Endothelial cell of umbilical vein (primary cell): Measurements from ENCODE around the gene IDI1. TPM values are rescaled to one million over a fixed set of nuclear protein-coding genes. Genes with fewer than 3 reads are reported as not detected.

Experiments used
- BruUV-seq: library from RNA; stranded (reverse); fragments of 400-500 nt; replicated peaks from 2 replicates; lab custom pipeline; 2021; lab: Mats Ljungman, UMichigan
- CTCF ChIA-PET: fragments of 300-600, 350-600 bp; sonication (Branson Sonifier 250); formaldehyde crosslinking; loops from one replicate; lab custom pipeline; 2021; ENCODE audit warnings: antibody characterized with exemption, inconsistent platforms; lab: Charles Lee
- POLR2A ChIA-PET: fragments of 300-600, 350-600 bp; sonication (Branson Sonifier 250); formaldehyde crosslinking; loops from one replicate; lab custom pipeline; 2021; ENCODE audit warnings: antibody characterized with exemption, inconsistent platforms; lab: Charles Lee
- DNase-seq: peaks from one replicate; pipeline ENCODE4 v3.0.0-alpha.2; 2011; ENCODE audit warnings: low read depth, low spot score
- FAIRE-seq: peaks from 2 replicates; lab custom pipeline; 2011; peaks lifted over from hg19 to GRCh38; lab: Jason Lieb, UNC
- H2AFZ ChIP-seq: 2 replicates; pipeline ENCODE4 v1.6.0; 2012; ENCODE audit warnings: low read depth, low read length, control low read depth, inconsistent platforms
- H3K27ac ChIP-seq: 2 replicates; pipeline ENCODE4 v1.5.1; 2011; ENCODE audit warnings: low read depth, mild to moderate bottlenecking, control low read depth, low read length, moderate library complexity; ENCODE audit not compliant: insufficient read depth
- H3K27me3 ChIP-seq, 2 experiments: 2 replicates each; pipeline versions ENCODE4 v1.6.0 to v1.6.1; 2011; ENCODE audit warnings: low read length in 2 of 2, mixed read lengths in 1 of 2; ENCODE audit not compliant: control insufficient read depth in 2 of 2, insufficient read depth in 2 of 2
- H3K36me3 ChIP-seq, 2 experiments: 2 replicates in 1 of 2; 3 replicates in 1 of 2; pipeline ENCODE4 v1.5.1; 2011; ENCODE audit warnings: low read length in 2 of 2, mild to moderate bottlenecking in 1 of 2, moderate library complexity in 1 of 2; ENCODE audit not compliant: control insufficient read depth in 2 of 2, insufficient read depth in 2 of 2; ENCODE audit errors: extremely low read depth in 1 of 2
- H3K4me1 ChIP-seq: 3 replicates; pipeline ENCODE4 v1.5.1; 2011; ENCODE audit warnings: mild to moderate bottlenecking, low read length; ENCODE audit not compliant: control insufficient read depth, insufficient read depth; ENCODE audit errors: extremely low read depth
- H3K4me2 ChIP-seq: 2 replicates; pipeline ENCODE4 v1.6.1; 2011; ENCODE audit warnings: low read length, control low read depth, mixed read lengths; ENCODE audit not compliant: insufficient read depth
- H3K4me3 ChIP-seq, 3 experiments: fragments of 200-600 bp in 1 of 3; sonication (generic), shearing (Covaris generic) in 1 of 3; replicated peaks in 1 of 3; 2 replicates each; pipeline ENCODE4 v1.5.1; 2011 to 2016; ENCODE audit warnings: control low read depth in 3 of 3, low read length in 3 of 3, mild to moderate bottlenecking in 2 of 3, inconsistent platforms in 1 of 3, low read depth in 1 of 3, moderate library complexity in 1 of 3; ENCODE audit not compliant: insufficient read depth in 1 of 3
- H3K79me2 ChIP-seq: 2 replicates; pipeline ENCODE4 v1.6.0; 2012; ENCODE audit warnings: low read length, inconsistent platforms; ENCODE audit not compliant: control insufficient read depth, insufficient read depth
- H3K9ac ChIP-seq: replicated peaks from 2 replicates; pipeline ENCODE3; 2011; ENCODE audit warnings: low read length, control low read depth; ENCODE audit not compliant: insufficient read depth; ENCODE audit errors: extremely low read depth
- H3K9me1 ChIP-seq: replicated peaks from 3 replicates; pipeline ENCODE4 v1.6.0; 2011; ENCODE audit warnings: mild to moderate bottlenecking, low read length; ENCODE audit not compliant: control insufficient read depth, insufficient read depth; ENCODE audit errors: extremely low read depth
- H3K9me3 ChIP-seq: replicated peaks from 2 replicates; pipeline ENCODE4 v1.5.1; 2012; ENCODE audit warnings: low read length, inconsistent platforms; ENCODE audit not compliant: control insufficient read depth, insufficient read depth
- H4K20me1 ChIP-seq: replicated peaks from 2 replicates; pipeline ENCODE3; 2011; ENCODE audit warnings: mild to moderate bottlenecking, low read length; ENCODE audit not compliant: control insufficient read depth, insufficient read depth; ENCODE audit errors: extremely low read depth
- CTCF ChIP-seq, 2 donors: IDR thresholded peaks; 1 replicate in 1 of 2; 2 replicates in 1 of 2; pipeline ENCODE4 v1.5.1; 2011; ENCODE audit warnings: low read length in 2 of 2, mild to moderate bottlenecking in 2 of 2, moderate library complexity in 2 of 2, control low read depth in 1 of 2, inconsistent platforms in 1 of 2, low read depth in 1 of 2; ENCODE audit not compliant: insufficient read depth in 1 of 2; ENCODE audit errors: extremely low read depth in 1 of 2
- EZH2 ChIP-seq: IDR thresholded peaks from 2 replicates; pipeline ENCODE4 v1.6.1; 2012; ENCODE audit warnings: borderline replicate concordance, low read depth, mild to moderate bottlenecking, moderate library complexity, low read length, inconsistent platforms; ENCODE audit not compliant: severe bottlenecking
- FOS ChIP-seq: IDR thresholded peaks from 2 replicates; pipeline ENCODE4 v1.6.1; 2011; ENCODE audit warnings: mild to moderate bottlenecking, low read length, moderate library complexity, borderline replicate concordance; ENCODE audit not compliant: insufficient read depth
- GATA2 ChIP-seq: IDR thresholded peaks from 2 replicates; pipeline ENCODE4 v1.7.0; 2011; ENCODE audit warnings: low read depth, mild to moderate bottlenecking, moderate library complexity, mixed read lengths, low read length; ENCODE audit not compliant: insufficient read length, insufficient read depth
- JUN ChIP-seq: IDR thresholded peaks from 2 replicates; pipeline ENCODE4 v1.6.1; 2011; ENCODE audit warnings: borderline replicate concordance, low read depth; ENCODE audit not compliant: insufficient read length, insufficient read depth
- MAX ChIP-seq: IDR thresholded peaks from 2 replicates; pipeline ENCODE4 v1.6.1; 2011; ENCODE audit not compliant: insufficient read depth, insufficient read length
- MYC ChIP-seq: IDR thresholded peaks from one replicate; pipeline ENCODE4 v1.6.1; 2011; ENCODE audit warnings: mild to moderate bottlenecking, low read depth, low read length
- POLR2A ChIP-seq: IDR thresholded peaks from 2 replicates; pipeline ENCODE4 v1.6.1; 2012; ENCODE audit warnings: low read depth, mild to moderate bottlenecking, control low read depth, low read length
- POLR2AphosphoS5 ChIP-seq: IDR thresholded peaks from 2 replicates; pipeline ENCODE4 v1.6.1; 2012; ENCODE audit warnings: low read depth, mild to moderate bottlenecking, control low read depth, low read length, moderate library complexity; ENCODE audit not compliant: insufficient read depth
- dilution Hi-C: fragments of 300-500 bp; cut with MboI; formaldehyde crosslinking; loops from one replicate; pipeline ENCODE4 v1.15.0; 2019; ENCODE audit warnings: low sequenced_read_pairs; ENCODE audit not compliant: extremely low pct_ligation_motif_present
- intact Hi-C: fragments of 100-400 bp; cut with micrococcal nuclease; formaldehyde crosslinking; loops from one replicate; pipeline ENCODE4 v1.10.0; 2022
- polyA plus RNA-seq, 4 experiments: library from polyadenylated mRNA; depleted of rRNA in 3 of 4; stranded (reverse) in 3 of 4; unstranded in 1 of 4; fragments of >200 nt; gene quantifications; 2 replicates each; pipeline versions ENCODE4 v1.2.1 to v1.2.3, GENCODE V29; 2011 to 2012; ENCODE audit warnings: missing spikeins in 1 of 4
- total RNA-seq: library from RNA; stranded (reverse); gene quantifications from 2 replicates; pipeline ENCODE4 v1.2.3, GENCODE V29; 2021

Gene IDI1
- total and polyA plus RNA-seq, 2 donors (not counting 3 experiments of a cell fraction or from before 2014, with no cell fraction given) = 42.2 to 63.0 TPM

- FAIRE-seq = no peak
- H3K9me3 ChIP-seq = no peaks in the 10 kb centered on the region
- H2AFZ ChIP-seq = no peak overlapping the region
- no peaks in the 10 kb centered on the region for H3K9me1 ChIP-seq
- intact Hi-C loops = no loop called here
- no peak overlapping the region for H3K9ac ChIP-seq
- BruUV-seq = no TSS peak
- H3K4me2 ChIP-seq = no peak overlapping the region
- H4K20me1 ChIP-seq = no peaks in the 10 kb centered on the region
- no peaks in the 10 kb centered on the region for H3K79me2 ChIP-seq
- dilution Hi-C loops = no loop called here
- no peaks in the 10 kb centered on the region for H3K4me1 ChIP-seq
- ChIA-PET POLR2A (no interaction called here), CTCF (interaction anchor here (1.5 to 1.8 kb wide), 3 partner anchors 8 to 13 kb away, joined by 3 to 6 read pairs (median 5); no protein-coding TSS in a partner anchor)
- no peak overlapping the region for H3K4me3 ChIP-seq
- H3K27ac ChIP-seq = no peak overlapping the region
- peaks cover 0 to 2% of the 10 kb centered on the region in 2 experiments for H3K36me3 ChIP-seq
- no peak for DNase-seq
- TF ChIP-seq GATA2 = no peak
- no peak for TF ChIP-seq EZH2
- TF ChIP-seq POLR2A = no peak
- TF ChIP-seq MYC = no peak
- TF ChIP-seq POLR2AphosphoS5 = no peak
- TF ChIP-seq MAX = no peak
- no peaks in the 10 kb centered on the region for H3K27me3 ChIP-seq
Observed at GRCh38 chr10:1034758-1035157, 14.2 kb downstream of the IDI1 start.

GRCh38 chr10:1033601-1034000 is 15.3 kb downstream of the IDI1 start:
- no peaks in the 10 kb centered on the region for H3K9me1 ChIP-seq
- H3K4me1 ChIP-seq = no peaks in the 10 kb centered on the region
- DNase-seq = no peak
- no peaks in the 10 kb centered on the region for H3K27me3 ChIP-seq
- H3K79me2 ChIP-seq = no peaks in the 10 kb centered on the region
- no peaks in the 10 kb centered on the region for H4K20me1 ChIP-seq
- CTCF ChIA-PET = interaction anchor here (1.8 kb wide), 1 partner anchor 12 kb away, joined by 5 read pairs; no protein-coding TSS in a partner anchor
- no peak overlapping the region for H2AFZ ChIP-seq
- FAIRE-seq = no peak
- TF ChIP-seq MYC (no peak), POLR2AphosphoS5 (no peak), POLR2A (no peak), EZH2 (no peak), MAX (no peak), FOS (no peak), GATA2 (no peak), CTCF (IDR thresholded peaks at IDR 0.05; ENCODE audit: extremely low read depth in 1 of 2, insufficient read depth in 1 of 2, low read depth in 1 of 2, low read length in 2 of 2) (no peak), JUN (no peak)
- BruUV-seq = no TSS peak
- no peak overlapping the region for H3K9ac ChIP-seq
- H3K4me2 ChIP-seq = no peak overlapping the region
- H3K36me3 ChIP-seq = no peaks in the 10 kb centered on the region
- POLR2A ChIA-PET = no interaction called here
- dilution Hi-C loops = no loop called here
- no peaks in the 10 kb centered on the region for H3K9me3 ChIP-seq
- H3K4me3 ChIP-seq = no peak overlapping the region
- H3K27ac ChIP-seq = no peak overlapping the region
- intact Hi-C loops = no loop called here
